ENCODE results near the gene ARHGAP4.

- TF ChIP-seq EP300 (IDR thresholded peaks at IDR 0.05) (no peak), CTCF (IDR thresholded peaks at IDR 0.05) (no peak)
These were observed 15.6 kb downstream of the ARHGAP4 start for GRCh38 chrX:153910446-153910845.

Measured in tibial nerve (tissue), 4 donors.